A549 treated with DMSO at 1 μM for 4 hours (cell line): Measurements from ENCODE around the gene TCTA. TPM values are rescaled to one million over a fixed set of nuclear protein-coding genes. Genes with fewer than 3 reads are reported as not detected.

ENCODE experiments used
- total RNA-seq: library from RNA; stranded (reverse); fragments of 200-300 nt; extraction: Qiagen RNA extraction; gene quantifications from 5 replicates; pipeline ENCODE4 v1.2.3, GENCODE V29; 2022; ENCODE audit warnings: low read depth

TCTA gene, protein sequence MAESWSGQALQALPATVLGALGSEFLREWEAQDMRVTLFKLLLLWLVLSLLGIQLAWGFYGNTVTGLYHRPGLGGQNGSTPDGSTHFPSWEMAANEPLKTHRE
- total RNA-seq: 23.0 to 25.1 TPM (median 24.1 TPM) in 5 replicates

DNA sequence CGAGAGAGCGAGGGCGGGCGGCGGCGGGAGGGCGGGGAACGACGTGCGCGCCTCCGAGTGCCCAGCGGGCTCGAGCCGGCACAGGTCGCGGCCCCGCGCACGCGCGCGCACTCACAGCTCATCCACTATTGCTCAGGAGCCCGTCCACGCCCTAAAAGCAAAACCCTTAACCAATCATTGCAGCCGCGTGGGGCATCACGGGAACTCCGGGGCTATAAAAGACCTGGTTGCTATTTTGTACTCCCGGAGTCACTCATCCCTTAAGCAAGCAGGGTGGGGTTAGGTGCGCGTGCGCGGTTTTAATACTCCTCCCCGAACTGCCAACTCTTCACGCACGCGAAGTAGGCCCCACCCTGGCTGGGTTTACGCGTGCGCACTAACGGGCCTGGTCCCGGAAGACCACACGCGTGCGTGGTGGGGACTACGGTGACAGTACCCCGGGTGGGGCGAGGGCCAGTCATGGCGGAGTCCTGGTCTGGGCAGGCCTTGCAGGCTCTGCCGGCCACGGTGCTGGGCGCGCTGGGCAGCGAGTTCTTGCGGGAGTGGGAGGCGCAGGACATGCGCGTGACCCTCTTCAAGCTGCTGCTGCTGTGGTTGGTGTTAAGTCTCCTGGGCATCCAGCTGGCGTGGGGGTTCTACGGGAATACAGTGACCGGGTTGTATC lies at the start of gene TCTA, which contains the start of gene RHOA:
TCTA (plus strand) TSS at position 456 of the 664 bp plus-strand sequence; CDS start at position 460, 4 bp downstream.
RHOA (minus strand) TSS at position 9 of the 664 bp plus-strand sequence. CDS start 36,387 bp downstream, outside the sequence.

DNA sequence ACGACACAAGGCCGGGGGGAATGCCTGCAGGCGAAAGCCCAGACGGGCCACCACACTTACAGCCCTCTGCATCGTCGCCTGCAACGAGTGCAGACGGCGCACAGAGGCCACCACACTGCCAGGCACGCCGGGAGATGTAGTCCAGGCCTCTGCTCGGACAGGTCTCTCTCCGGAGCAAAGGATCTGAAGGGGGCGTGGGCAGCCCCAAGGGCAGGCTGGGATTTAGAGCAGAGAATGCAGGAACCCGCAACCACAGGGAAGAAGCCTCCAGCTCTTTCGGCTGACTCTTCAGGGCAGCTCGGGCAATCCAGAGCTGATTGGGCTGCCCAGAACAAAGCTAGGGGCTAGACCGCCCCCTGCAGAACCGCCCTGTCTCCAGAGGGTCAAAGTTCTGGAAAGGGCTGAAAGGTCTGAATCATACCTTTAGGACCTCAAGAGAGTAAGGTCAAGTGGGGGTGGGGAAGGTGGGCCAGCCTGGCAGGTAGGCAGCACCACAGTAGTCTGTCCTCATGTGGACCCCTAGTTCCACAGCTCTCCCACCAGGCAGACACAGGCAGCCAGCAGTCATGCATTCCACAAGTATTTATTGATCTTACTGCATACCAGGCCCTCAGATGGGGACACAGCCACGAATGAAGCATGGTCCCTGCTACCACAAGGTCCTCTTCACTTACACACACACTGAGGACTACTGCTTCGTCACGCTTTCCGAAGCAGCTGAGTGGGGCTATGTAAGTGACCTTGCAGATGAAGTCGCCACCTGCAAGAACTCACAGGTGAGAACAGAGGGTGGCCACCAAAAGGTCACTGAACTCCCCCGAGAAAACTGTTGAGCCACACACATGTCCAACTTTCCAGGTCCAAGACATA lies 10.4 kb downstream of the TCTA start, which contains the start of gene AMT:
AMT (minus strand) TSS at position 95 of the 870 bp plus-strand sequence; CDS start at position 72, 23 bp downstream.

Other genes with a start within 250 kb of the TCTA start
- gene CCDC71, start 246.1 kb upstream of the TCTA start, total RNA-seq: 11.4 to 15.6 TPM (median 12.4 TPM) in 5 replicates
- 4.0 to 5.3 TPM (median 5.0 TPM) in 5 replicates for gene KLHDC8B, start 240.8 kb upstream of the TCTA start, total RNA-seq
- gene C3orf62, start 135.2 kb upstream of the TCTA start, total RNA-seq: 1.8 to 2.5 TPM (median 2.0 TPM) in 5 replicates
- 11.1 to 15.8 TPM (median 13.1 TPM) in 5 replicates for gene USP4, start 72.4 kb upstream of the TCTA start, total RNA-seq
- gene GPX1, start 54.1 kb upstream of the TCTA start, total RNA-seq: 250 to 299 TPM (median 274 TPM) in 5 replicates
- 463 to 497 TPM (median 486 TPM) in 5 replicates for gene RHOA, start 447 bp upstream of the TCTA start, total RNA-seq
- 0.24 to 0.62 TPM (median 0.26 TPM) in 5 replicates for gene AMT, start 10.1 kb downstream of the TCTA start, total RNA-seq
- gene NICN1, start 16.9 kb downstream of the TCTA start, total RNA-seq: 5.7 to 7.5 TPM (median 6.3 TPM) in 5 replicates
- 49.8 to 62.9 TPM (median 60.1 TPM) in 5 replicates for gene DAG1, start 57.8 kb downstream of the TCTA start, total RNA-seq
- 0.16 to 0.37 TPM (median 0.17 TPM) in 5 replicates for gene BSN, start 142.1 kb downstream of the TCTA start, total RNA-seq